ENCODE measurements around the gene SDHA. TPM values are rescaled to one million over a fixed set of nuclear protein-coding genes. Genes with fewer than 3 reads are reported as not detected.
"Not testable (repeated sequence)": the region's sequence is repeated elsewhere in the genome, so short reads cannot be mapped to it uniquely, and the experiment has no call there.

Gene SDHA
- total and polyA plus RNA-seq, 2 of the 8 experiments (the other 6 are each of a cell fraction or from before 2014, with no cell fraction given): 59.7 to 87.3 TPM

- H3K4ac ChIP-seq (replicated peaks; ENCODE audit: insufficient read length, low read depth, low read length); H2BK15ac ChIP-seq (ENCODE audit: low read length); DNase-seq (ENCODE audit: low read depth in 1 of 2, low spot score in 2 of 2); H3K27me3 ChIP-seq (replicated peaks in 1 of 4; ENCODE audit: control insufficient read depth in 3 of 4, extremely low read depth in 1 of 4, insufficient read depth in 3 of 4, low read length in 3 of 4); H3K9me3 ChIP-seq (ENCODE audit: insufficient read depth in 2 of 2, low read depth in 1 of 2, low read length in 1 of 2); FAIRE-seq; H3K79me1 ChIP-seq (ENCODE audit: low read depth, low read length); CTCF ChIA-PET (ENCODE audit: partially characterized antibody); H2BK120ac ChIP-seq (replicated peaks; ENCODE audit: low read depth, low read length); H2BK20ac ChIP-seq (ENCODE audit: low read length); POLR2A ChIA-PET (ENCODE audit: partially characterized antibody); H2BK5ac ChIP-seq (ENCODE audit: low read depth, low read length); H3K4me3 ChIP-seq (ENCODE audit: extremely low read depth in 1 of 4, insufficient read depth in 2 of 4, low read depth in 3 of 4, low read length in 4 of 4); H4K91ac ChIP-seq (replicated peaks; ENCODE audit: insufficient read length, low read length); H3K79me2 ChIP-seq (ENCODE audit: control insufficient read depth in 1 of 2, insufficient read depth in 2 of 2, low read length in 2 of 2); H3K23me2 ChIP-seq (ENCODE audit: low read depth, low read length); H3K18ac ChIP-seq (ENCODE audit: extremely low read depth, low read length); H3K27ac ChIP-seq (ENCODE audit: low read depth, low read length); H4K20me1 ChIP-seq (replicated peaks in 1 of 2; ENCODE audit: control insufficient read depth in 1 of 2, insufficient read depth in 2 of 2, low read length in 2 of 2); H4K5ac ChIP-seq (ENCODE audit: insufficient read length, low read depth, low read length); H3K14ac ChIP-seq (ENCODE audit: insufficient read length); H3K4me1 ChIP-seq (replicated peaks in 1 of 4; ENCODE audit: control insufficient read depth in 3 of 4, insufficient read depth in 4 of 4, low read length in 3 of 4); H3K4me2 ChIP-seq (ENCODE audit: insufficient read depth in 1 of 2, low read depth in 2 of 2, low read length in 2 of 2); H4K8ac ChIP-seq (ENCODE audit: extremely low read depth, insufficient read depth, low read length); H2AK5ac ChIP-seq (ENCODE audit: low read depth, low read length); H3K23ac ChIP-seq (ENCODE audit: insufficient read length); H3K9ac ChIP-seq (replicated peaks in 1 of 4; ENCODE audit: extremely low read depth in 1 of 4, low read depth in 3 of 4, low read length in 3 of 4); H3K56ac ChIP-seq (replicated peaks; ENCODE audit: insufficient read length, low read depth, low read length); H2AFZ ChIP-seq (ENCODE audit: low read length); H2BK12ac ChIP-seq (ENCODE audit: low read depth, low read length): not testable (repeated sequence)
- WGBS, 2 experiments (ENCODE audit: extremely low coverage in 1 of 2, insufficient coverage in 1 of 2, insufficient read length in 1 of 2, insufficient replicate concordance in 2 of 2, low coverage in 1 of 2, low lambda C conversion rate in 2 of 2, missing lambda C conversion rate in 1 of 2): 95% methylated on average over 6 of the region's 9 CpGs; no CpG with 5 or more reads in 1 of the 2 experiments
- H3K36me3 ChIP-seq (ENCODE audit: control insufficient read depth in 2 of 4, insufficient read depth in 4 of 4, low read length in 3 of 4): peaks cover 4 to 51% (median 28%) of the 10 kb centered on the region in 4 experiments; a peak in 7 of 8 replicates
Measured at GRCh38 chr5:235527-235926, 17.4 kb downstream of the SDHA start.

GRCh38 chr5:237931-238330 is 19.8 kb downstream of the SDHA start:
- H2BK5ac ChIP-seq (ENCODE audit: low read depth, low read length); H3K27ac ChIP-seq (ENCODE audit: low read depth, low read length); H2AFZ ChIP-seq (ENCODE audit: low read length); H2AK5ac ChIP-seq (ENCODE audit: low read depth, low read length); H2BK15ac ChIP-seq (ENCODE audit: low read length); H3K14ac ChIP-seq (ENCODE audit: insufficient read length); H3K4ac ChIP-seq (replicated peaks; ENCODE audit: insufficient read length, low read depth, low read length); H3K79me1 ChIP-seq (ENCODE audit: low read depth, low read length); H2BK120ac ChIP-seq (replicated peaks; ENCODE audit: low read depth, low read length); H2BK20ac ChIP-seq (ENCODE audit: low read length); H3K23me2 ChIP-seq (ENCODE audit: low read depth, low read length); H3K27me3 ChIP-seq (replicated peaks in 1 of 4; ENCODE audit: control insufficient read depth in 3 of 4, extremely low read depth in 1 of 4, insufficient read depth in 3 of 4, low read length in 3 of 4); H3K4me1 ChIP-seq (replicated peaks in 1 of 4; ENCODE audit: control insufficient read depth in 3 of 4, insufficient read depth in 4 of 4, low read length in 3 of 4); CTCF ChIA-PET (ENCODE audit: partially characterized antibody); H3K4me3 ChIP-seq (ENCODE audit: extremely low read depth in 1 of 4, insufficient read depth in 2 of 4, low read depth in 3 of 4, low read length in 4 of 4); H4K5ac ChIP-seq (ENCODE audit: insufficient read length, low read depth, low read length); H3K9ac ChIP-seq (replicated peaks in 1 of 4; ENCODE audit: extremely low read depth in 1 of 4, low read depth in 3 of 4, low read length in 3 of 4); H4K20me1 ChIP-seq (replicated peaks in 1 of 2; ENCODE audit: control insufficient read depth in 1 of 2, insufficient read depth in 2 of 2, low read length in 2 of 2); H3K79me2 ChIP-seq (ENCODE audit: control insufficient read depth in 1 of 2, insufficient read depth in 2 of 2, low read length in 2 of 2); H3K56ac ChIP-seq (replicated peaks; ENCODE audit: insufficient read length, low read depth, low read length); H4K8ac ChIP-seq (ENCODE audit: extremely low read depth, insufficient read depth, low read length); DNase-seq (ENCODE audit: low read depth in 1 of 2, low spot score in 2 of 2); H3K4me2 ChIP-seq (ENCODE audit: insufficient read depth in 1 of 2, low read depth in 2 of 2, low read length in 2 of 2); H4K91ac ChIP-seq (replicated peaks; ENCODE audit: insufficient read length, low read length); FAIRE-seq; H3K23ac ChIP-seq (ENCODE audit: insufficient read length); H2BK12ac ChIP-seq (ENCODE audit: low read depth, low read length); H3K18ac ChIP-seq (ENCODE audit: extremely low read depth, low read length); POLR2A ChIA-PET (ENCODE audit: partially characterized antibody): not testable (repeated sequence)
- Histone ChIP-seq H3K9me3 (ENCODE audit: insufficient read depth in 2 of 2, low read depth in 1 of 2, low read length in 1 of 2) (peaks cover 5 to 18% of the 10 kb centered on the region in 2 experiments; a peak in 3 of 4 replicates), H3K36me3 (ENCODE audit: control insufficient read depth in 2 of 4, insufficient read depth in 4 of 4, low read length in 3 of 4) (peaks cover 8 to 66% (median 43%) of the 10 kb centered on the region in 4 experiments; a peak in 7 of 8 replicates)
- 98% methylated on average over 8 of the region's 8 CpGs; no CpG with 5 or more reads in 1 of the 2 experiments for WGBS, 2 experiments (ENCODE audit: extremely low coverage in 1 of 2, insufficient coverage in 1 of 2, insufficient read length in 1 of 2, insufficient replicate concordance in 2 of 2, low coverage in 1 of 2, low lambda C conversion rate in 2 of 2, missing lambda C conversion rate in 1 of 2)
